Neural crest cell (in vitro differentiated cells): Measurements from ENCODE around the gene ANKRD61. TPM values are rescaled to one million over a fixed set of nuclear protein-coding genes. Genes with fewer than 3 reads are reported as not detected.
"Not testable (repeated sequence)": the region's sequence is repeated elsewhere in the genome, so short reads cannot be mapped to it uniquely, and the experiment has no call there.

Experiments
- DNase-seq: peaks from one replicate; pipeline ENCODE4 v3.0.0; 2021; ENCODE audit warnings: low read depth, mixed read lengths, low spot score
- H3K27ac Mint-ChIP-seq: one replicate; pipeline ENCODE4 v1.8.0; 2021; ENCODE audit warnings: mild to moderate bottlenecking, mixed read lengths; ENCODE audit not compliant: unreplicated experiment
- H3K27me3 Mint-ChIP-seq: 2 replicates; pipeline ENCODE4 v1.8.0; 2021; ENCODE audit warnings: low read depth, mild to moderate bottlenecking, mixed read lengths
- H3K36me3 Mint-ChIP-seq: 2 replicates; pipeline ENCODE4 v1.8.0; 2021; ENCODE audit warnings: low read depth, mild to moderate bottlenecking, mixed read lengths
- H3K4me1 Mint-ChIP-seq: 2 replicates; pipeline ENCODE4 v1.8.0; 2021; ENCODE audit warnings: mixed read lengths
- H3K4me3 Mint-ChIP-seq: one replicate; pipeline ENCODE4 v1.8.0; 2021; ENCODE audit warnings: mild to moderate bottlenecking, mixed read lengths
- H3K9me3 Mint-ChIP-seq: 2 replicates; pipeline ENCODE4 v1.8.0; 2021; ENCODE audit warnings: mixed read lengths
- CTCF ChIP-seq: fragments of 200-600 bp; sonication (generic); conservative IDR thresholded peaks from 2 replicates; pipeline ENCODE4 v1.5.0; 2021; ENCODE audit warnings: antibody characterized with exemption, mild to moderate bottlenecking
- total RNA-seq: library from RNA; stranded (reverse); gene quantifications from 2 replicates; pipeline ENCODE4 v1.2.1, GENCODE V29; 2021

The ANKRD61 gene
- total RNA-seq, 1 donor from 2014 or later: 0.70 TPM

- TF ChIP-seq CTCF: no peak
- H3K4me1 Mint-ChIP-seq: no peaks in the 10 kb centered on the region
- no peak overlapping the region for H3K27ac Mint-ChIP-seq
- H3K27me3 Mint-ChIP-seq: no peaks in the 10 kb centered on the region
- H3K36me3 Mint-ChIP-seq: no peaks in the 10 kb centered on the region
- H3K4me3 Mint-ChIP-seq: no peak overlapping the region
- H3K9me3 Mint-ChIP-seq: no peaks in the 10 kb centered on the region
- DNase-seq: no peak
Measured at GRCh38 chr7:6049780-6050179, 18.6 kb downstream of the ANKRD61 start.

GRCh38 chr7:6051185-6051584, 20.0 kb downstream of the ANKRD61 start:
- not testable (repeated sequence) for H3K27ac Mint-ChIP-seq, H3K4me3 Mint-ChIP-seq, H3K4me1 Mint-ChIP-seq, H3K9me3 Mint-ChIP-seq, DNase-seq, H3K36me3 Mint-ChIP-seq, H3K27me3 Mint-ChIP-seq

GRCh38 chr7:6056616-6057015, 25.4 kb downstream of the ANKRD61 start:
- TF ChIP-seq CTCF: no peak
- Mint-ChIP-seq H3K9me3 (no peaks in the 10 kb centered on the region), H3K4me1 (peaks cover 23% of the 10 kb centered on the region), H3K36me3 (no peaks in the 10 kb centered on the region), H3K4me3 (no peak overlapping the region), H3K27me3 (no peaks in the 10 kb centered on the region), H3K27ac (no peak overlapping the region)
- no peak for DNase-seq

GRCh38 chr7:6057316-6058129, 26.3 kb downstream of the ANKRD61 start:
- DNase-seq: no peak
- Mint-ChIP-seq H3K4me3 (peak overlapping the region; percentile 94), H3K36me3 (no peaks in the 10 kb centered on the region), H3K27ac (no peak overlapping the region), H3K9me3 (no peaks in the 10 kb centered on the region), H3K27me3 (no peaks in the 10 kb centered on the region), H3K4me1 (peaks cover 23% of the 10 kb centered on the region)
- no peak for TF ChIP-seq CTCF

- not testable (repeated sequence) for H3K9me3 Mint-ChIP-seq, DNase-seq, H3K36me3 Mint-ChIP-seq, H3K4me3 Mint-ChIP-seq, H3K27ac Mint-ChIP-seq, H3K27me3 Mint-ChIP-seq
- H3K4me1 Mint-ChIP-seq: peaks cover 23% of the 10 kb centered on the region
Measured at GRCh38 chr7:6059941-6060340, 28.8 kb downstream of the ANKRD61 start.

GRCh38 chr7:6071406-6071805, 40.2 kb downstream of the ANKRD61 start:
- H3K4me3 Mint-ChIP-seq: no peak overlapping the region
- no peak for TF ChIP-seq CTCF
- no peaks in the 10 kb centered on the region for H3K36me3 Mint-ChIP-seq
- no peak for DNase-seq
- H3K9me3 Mint-ChIP-seq: no peaks in the 10 kb centered on the region
- H3K4me1 Mint-ChIP-seq: no peaks in the 10 kb centered on the region
- no peaks in the 10 kb centered on the region for H3K27me3 Mint-ChIP-seq
- no peak overlapping the region for H3K27ac Mint-ChIP-seq
